Neural progenitor cell (in vitro differentiated cells): Measurements from ENCODE around the gene STK38L.

Experiments used
- EZH2phosphoT487 ChIP-seq: fragments of 200-600 bp; sonication (generic); IDR thresholded peaks from 2 replicates; pipeline ENCODE4 v1.6.1; 2017; ENCODE audit warnings: antibody characterized with exemption
- TF ChIP-seq, protein P1 (sequence below): fragments of 200-600 bp; sonication (generic); IDR thresholded peaks from 2 replicates; pipeline ENCODE4 v1.5.1; 2017; ENCODE audit warnings: antibody characterized with exemption, mild to moderate bottlenecking

DNA sequence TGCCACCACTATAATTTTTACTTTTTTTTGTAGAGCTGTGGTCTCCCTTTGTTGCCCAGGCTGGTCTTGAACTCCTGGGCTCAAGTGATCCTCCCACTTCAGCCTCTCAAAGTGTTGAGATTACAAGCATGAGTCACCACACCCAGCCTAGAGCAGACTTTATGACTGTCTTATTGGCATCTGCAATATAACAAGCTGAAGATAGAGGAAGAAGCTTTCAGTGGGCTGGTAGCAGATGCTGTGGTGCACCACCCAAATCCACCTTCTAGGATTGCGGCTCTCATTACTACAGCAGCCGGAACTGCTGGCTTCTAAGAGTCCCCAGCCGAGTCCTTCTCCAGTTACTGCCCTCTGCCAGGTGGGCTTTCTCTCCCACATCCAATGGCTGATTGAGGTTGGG is 7.6 kb upstream of the STK38L start:
- TF ChIP-seq, protein P1, sequence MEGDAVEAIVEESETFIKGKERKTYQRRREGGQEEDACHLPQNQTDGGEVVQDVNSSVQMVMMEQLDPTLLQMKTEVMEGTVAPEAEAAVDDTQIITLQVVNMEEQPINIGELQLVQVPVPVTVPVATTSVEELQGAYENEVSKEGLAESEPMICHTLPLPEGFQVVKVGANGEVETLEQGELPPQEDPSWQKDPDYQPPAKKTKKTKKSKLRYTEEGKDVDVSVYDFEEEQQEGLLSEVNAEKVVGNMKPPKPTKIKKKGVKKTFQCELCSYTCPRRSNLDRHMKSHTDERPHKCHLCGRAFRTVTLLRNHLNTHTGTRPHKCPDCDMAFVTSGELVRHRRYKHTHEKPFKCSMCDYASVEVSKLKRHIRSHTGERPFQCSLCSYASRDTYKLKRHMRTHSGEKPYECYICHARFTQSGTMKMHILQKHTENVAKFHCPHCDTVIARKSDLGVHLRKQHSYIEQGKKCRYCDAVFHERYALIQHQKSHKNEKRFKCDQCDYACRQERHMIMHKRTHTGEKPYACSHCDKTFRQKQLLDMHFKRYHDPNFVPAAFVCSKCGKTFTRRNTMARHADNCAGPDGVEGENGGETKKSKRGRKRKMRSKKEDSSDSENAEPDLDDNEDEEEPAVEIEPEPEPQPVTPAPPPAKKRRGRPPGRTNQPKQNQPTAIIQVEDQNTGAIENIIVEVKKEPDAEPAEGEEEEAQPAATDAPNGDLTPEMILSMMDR: no peak
- TF ChIP-seq EZH2phosphoT487: no peak
